Osteoblast (primary cell): ENCODE measurements around the gene THOP1. TPM values are rescaled to one million over a fixed set of nuclear protein-coding genes. Genes with fewer than 3 reads are reported as not detected.

ENCODE experiments used
- DNase-seq: peaks from one replicate; pipeline ENCODE4 v3.0.0; 2011; ENCODE audit warnings: low spot score, mixed read lengths; ENCODE audit not compliant: insufficient read length; ENCODE audit errors: missing footprints
- H2AFZ ChIP-seq: 2 replicates; pipeline ENCODE4 v1.6.0; 2011; ENCODE audit warnings: mild to moderate bottlenecking, low read length
- H3K27ac ChIP-seq: 2 replicates; pipeline ENCODE4 v1.5.1; 2011; ENCODE audit warnings: mild to moderate bottlenecking, low read depth, low read length, moderate library complexity
- H3K27me3 ChIP-seq: 2 replicates; pipeline ENCODE4 v1.6.0; 2012; ENCODE audit warnings: mild to moderate bottlenecking, control low read depth, inconsistent platforms, low read length, moderate library complexity; ENCODE audit not compliant: insufficient read depth
- H3K36me3 ChIP-seq: 2 replicates; pipeline ENCODE4 v1.5.1; 2011; ENCODE audit warnings: mild to moderate bottlenecking, low read length, control low read depth, moderate library complexity; ENCODE audit not compliant: insufficient read depth
- H3K4me1 ChIP-seq: 2 replicates; pipeline ENCODE4 v1.5.1; 2011; ENCODE audit warnings: mild to moderate bottlenecking, low read length, control low read depth, moderate library complexity; ENCODE audit not compliant: insufficient read depth
- H3K4me2 ChIP-seq: 2 replicates; pipeline ENCODE4 v1.6.0; 2011; ENCODE audit warnings: mild to moderate bottlenecking, low read length; ENCODE audit not compliant: insufficient read depth
- H3K4me3 ChIP-seq: fragments of 200-600 bp; sonication (generic); 3 replicates; pipeline ENCODE4 v1.5.1; 2012; ENCODE audit warnings: mild to moderate bottlenecking, low read length, inconsistent platforms; ENCODE audit not compliant: insufficient read depth
- H3K79me2 ChIP-seq: 2 replicates; pipeline ENCODE4 v1.6.0; 2012; ENCODE audit warnings: mild to moderate bottlenecking, low read length, control low read depth, inconsistent platforms; ENCODE audit not compliant: insufficient read depth
- H3K9me3 ChIP-seq: 2 replicates; pipeline ENCODE4 v1.5.1; 2011; ENCODE audit warnings: low read depth, low read length, control low read depth
- H4K20me1 ChIP-seq: 2 replicates; pipeline ENCODE4 v1.6.0; 2012; ENCODE audit warnings: mild to moderate bottlenecking, low read length, control low read depth; ENCODE audit not compliant: insufficient read depth
- CTCF ChIP-seq: IDR thresholded peaks from 2 replicates; pipeline ENCODE4 v1.5.1; 2011; ENCODE audit warnings: mild to moderate bottlenecking, low read depth, low read length, moderate library complexity; ENCODE audit errors: extremely low read depth
- total RNA-seq: library from RNA; depleted of rRNA; stranded (reverse); fragments of >200 nt; gene quantifications from 2 replicates; pipeline ENCODE4 v1.2.3, GENCODE V29; 2012

THOP1 gene
- total RNA-seq, 1 donor, result 45.6 TPM

GRCh38 chr19:2751438-2751830 is 33.9 kb upstream of the THOP1 start:
- Histone ChIP-seq H3K4me1 (no peaks in the 10 kb centered on the region), H3K9me3 (no peaks in the 10 kb centered on the region), H3K27ac (no peak overlapping the region), H4K20me1 (no peaks in the 10 kb centered on the region), H3K27me3 (no peaks in the 10 kb centered on the region), H3K79me2 (no peaks in the 10 kb centered on the region), H3K4me3 (no peak overlapping the region), H3K4me2 (no peak overlapping the region), H2AFZ (no peak overlapping the region), H3K36me3 (peaks cover 5% of the 10 kb centered on the region)
- peak; percentile 26 for DNase-seq
- no peak for TF ChIP-seq CTCF

- no peak overlapping the region for H2AFZ ChIP-seq
- no peaks in the 10 kb centered on the region for H3K9me3 ChIP-seq
- peak; percentile 78 for DNase-seq
- no peaks in the 10 kb centered on the region for H3K79me2 ChIP-seq
- H3K27me3 ChIP-seq, result no peaks in the 10 kb centered on the region
- no peaks in the 10 kb centered on the region for H3K4me1 ChIP-seq
- TF ChIP-seq CTCF, result no peak
- no peak overlapping the region for H3K27ac ChIP-seq
- no peak overlapping the region for H3K4me2 ChIP-seq
- no peak overlapping the region for H3K4me3 ChIP-seq
- H3K36me3 ChIP-seq, result peaks cover 24% of the 10 kb centered on the region
- no peaks in the 10 kb centered on the region for H4K20me1 ChIP-seq
These were observed 30.4 kb upstream of the THOP1 start for GRCh38 chr19:2754659-2755447.

DNA sequence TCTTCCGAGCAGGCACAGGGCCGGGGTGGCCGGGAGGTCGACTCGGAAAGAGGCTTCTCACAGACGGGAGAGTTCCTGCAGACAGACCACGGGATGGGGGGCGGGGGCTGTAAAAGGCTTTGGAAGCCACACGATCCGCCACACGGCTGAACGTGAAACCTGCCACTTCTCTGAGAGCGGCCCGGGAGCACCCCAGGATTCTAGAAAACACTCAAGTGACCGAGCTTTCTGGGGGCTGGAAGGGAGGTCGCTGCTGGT is 29.9 kb upstream of the THOP1 start:
- no peak for TF ChIP-seq CTCF
- DNase-seq, result no peak
- no peak overlapping the region for H3K4me2 ChIP-seq
- no peaks in the 10 kb centered on the region for H3K9me3 ChIP-seq
- no peak overlapping the region for H2AFZ ChIP-seq
- H3K4me3 ChIP-seq, result no peak overlapping the region
- H4K20me1 ChIP-seq, result no peaks in the 10 kb centered on the region
- H3K79me2 ChIP-seq, result no peaks in the 10 kb centered on the region
- no peak overlapping the region for H3K27ac ChIP-seq
- no peaks in the 10 kb centered on the region for H3K4me1 ChIP-seq
- no peaks in the 10 kb centered on the region for H3K27me3 ChIP-seq
- peaks cover 26% of the 10 kb centered on the region for H3K36me3 ChIP-seq

DNA sequence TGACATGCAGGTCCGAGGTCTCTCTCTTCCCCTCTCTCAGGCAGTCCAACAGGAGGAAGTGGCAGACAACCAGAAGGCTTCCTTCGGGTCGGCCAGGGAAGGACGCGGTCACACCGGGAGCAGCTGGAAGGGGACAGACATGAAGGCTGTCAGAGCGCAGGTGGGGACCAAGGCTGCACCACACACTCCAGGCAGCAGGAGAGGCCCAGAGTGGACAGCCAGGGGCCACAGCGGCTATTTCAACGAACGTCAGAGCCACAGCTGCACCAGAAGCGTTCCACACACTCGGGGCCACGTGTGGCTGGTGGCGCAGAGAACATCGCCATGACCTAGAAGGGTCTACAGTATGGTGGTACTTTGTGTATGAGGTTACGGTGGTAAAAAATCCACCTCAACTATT is 29.5 kb upstream of the THOP1 start:
- TF ChIP-seq CTCF, result no peak
- no peaks in the 10 kb centered on the region for H3K27me3 ChIP-seq
- no peaks in the 10 kb centered on the region for H3K4me1 ChIP-seq
- no peak overlapping the region for H3K27ac ChIP-seq
- H3K36me3 ChIP-seq, result peaks cover 30% of the 10 kb centered on the region
- H3K79me2 ChIP-seq, result no peaks in the 10 kb centered on the region
- no peak overlapping the region for H3K4me3 ChIP-seq
- H3K9me3 ChIP-seq, result no peaks in the 10 kb centered on the region
- H4K20me1 ChIP-seq, result no peaks in the 10 kb centered on the region
- no peak overlapping the region for H2AFZ ChIP-seq
- DNase-seq, result peak; percentile 34
- no peak overlapping the region for H3K4me2 ChIP-seq
